GM12878 (cell line): ENCODE data around the gene NEDD8. TPM values are rescaled to one million over a fixed set of nuclear protein-coding genes. Genes with fewer than 3 reads are reported as not detected.

ENCODE experiments used
- ATAC-seq: fragments of 200-7000 bp; cut with Tn5 transposase; 3 replicates; pipeline ENCODE4 v1.9.1; 2020; ENCODE audit warnings: mild to moderate bottlenecking, moderate library complexity
- BruUV-seq: library from RNA; stranded (reverse); fragments of 400-500 nt; replicated peaks from 2 replicates; lab custom pipeline; 2021; lab: Mats Ljungman, UMichigan
- CTCF ChIA-PET: fragments of 300-600 bp; sonication (Branson Sonifier 250); formaldehyde crosslinking; extraction: SDS; loops from one replicate; lab custom pipeline; 2021; ENCODE audit warnings: inconsistent platforms; lab: Yijun Ruan, JAX
- POLR2A ChIA-PET: fragments of 350-600 bp; formaldehyde crosslinking; extraction: SDS; loops from one replicate; lab custom pipeline; 2021; ENCODE audit warnings: inconsistent platforms; lab: Charles Lee
- RAD21 ChIA-PET: fragments of 300-600 bp; sonication (Branson Sonifier 250); formaldehyde crosslinking; loops from one replicate; lab custom pipeline; 2023; ENCODE audit warnings: antibody characterized with exemption; ENCODE audit not compliant: unreplicated experiment; lab: Charles Lee
- SMC1A ChIA-PET: fragments of 300-600 bp; sonication (Branson Sonifier 250); formaldehyde crosslinking; loops from one replicate; lab custom pipeline; 2023; ENCODE audit not compliant: unreplicated experiment, uncharacterized antibody; lab: Charles Lee
- DNase-seq: peaks from one replicate; pipeline ENCODE4 v3.0.0-alpha.2; 2011; ENCODE audit warnings: low read depth, low spot score
- FAIRE-seq: peaks from 3 replicates; lab custom pipeline; 2011; peaks lifted over from hg19 to GRCh38; lab: Jason Lieb, UNC
- H2AFZ ChIP-seq: 2 replicates; pipeline ENCODE4 v1.6.0; 2011; ENCODE audit warnings: low read depth, low read length, control low read depth; ENCODE audit not compliant: control insufficient read depth
- H3K27ac ChIP-seq: 2 replicates; pipeline ENCODE4 v1.5.1; 2011; ENCODE audit warnings: control low read depth; ENCODE audit not compliant: control insufficient read depth, insufficient read depth
- H3K27me3 ChIP-seq, 2 experiments: replicated peaks in 1 of 2; 2 replicates each; pipeline versions ENCODE4 v1.6.0 to v1.6.1; 2011; ENCODE audit warnings: low read length in 1 of 2; ENCODE audit not compliant: control insufficient read depth in 2 of 2, insufficient read depth in 2 of 2
- H3K36me3 ChIP-seq, 2 experiments: 2 replicates each; pipeline ENCODE4 v1.5.1; 2011; ENCODE audit warnings: low read length in 1 of 2; ENCODE audit not compliant: control insufficient read depth in 2 of 2, insufficient read depth in 2 of 2
- H3K4me1 ChIP-seq: 2 replicates; pipeline ENCODE4 v1.6.1; 2011; ENCODE audit warnings: mild to moderate bottlenecking, low read length, moderate library complexity, mixed read lengths; ENCODE audit not compliant: control insufficient read depth, insufficient read depth
- H3K4me2 ChIP-seq: 2 replicates; pipeline ENCODE4 v1.6.0; 2011; ENCODE audit warnings: control low read depth; ENCODE audit not compliant: control insufficient read depth, insufficient read depth
- H3K4me3 ChIP-seq: fragments of 200-600 bp; sonication (generic); 2 replicates; pipeline ENCODE4 v1.5.1; 2016
- H3K79me2 ChIP-seq: 2 replicates; pipeline ENCODE4 v1.6.0; 2011; ENCODE audit warnings: low read length; ENCODE audit not compliant: control insufficient read depth, insufficient read depth
- H3K9ac ChIP-seq: 2 replicates; pipeline ENCODE4 v1.8.0; 2011; ENCODE audit warnings: low read length, control low read depth, mixed read lengths; ENCODE audit not compliant: control insufficient read depth, insufficient read depth
- H3K9me3 ChIP-seq: replicated peaks from 3 replicates; pipeline ENCODE4 v1.5.1; 2011; ENCODE audit warnings: mild to moderate bottlenecking, low read length; ENCODE audit not compliant: control insufficient read depth, insufficient read depth
- H4K20me1 ChIP-seq: 2 replicates; pipeline ENCODE4 v1.6.0; 2011; ENCODE audit not compliant: control insufficient read depth, insufficient read depth
- CBX5 ChIP-seq: sonication (generic); IDR thresholded peaks from 2 replicates; pipeline ENCODE4 v1.6.1; 2016; ENCODE audit warnings: low read depth, moderate library complexity, mild to moderate bottlenecking, inconsistent platforms
- CHD4 ChIP-seq: fragments of 200-600 bp; sonication (generic); IDR thresholded peaks from 2 replicates; pipeline ENCODE4 v1.6.1; 2016; ENCODE audit warnings: mild to moderate bottlenecking
- HDGF ChIP-seq: fragments of 450-650 bp; IDR thresholded peaks from 2 replicates; pipeline ENCODE4 v1.6.1; 2016; ENCODE audit warnings: antibody characterized with exemption
- USF2 ChIP-seq: IDR thresholded peaks from 2 replicates; pipeline ENCODE4 v1.6.1; 2011; ENCODE audit warnings: low read depth, low read length, improper control_type of control experiment, borderline replicate concordance
- WGBS: methylation state at CpG from one replicate; pipeline ENCODE4 v1.1.6; 2016; ENCODE audit warnings: low lambda C conversion rate; ENCODE audit not compliant: insufficient replicate concordance, insufficient coverage; ENCODE audit errors: missing lambda C conversion rate; 5-methylcytosine and 5-hydroxymethylcytosine counted together
- in situ Hi-C: fragments of 300-500 bp; cut with MboI; formaldehyde crosslinking; loops from 9 replicates; pipeline ENCODE4 v1.14.3; 2018; ENCODE audit warnings: mixed read lengths
- intact Hi-C: fragments of 100-400 bp; cut with micrococcal nuclease; formaldehyde crosslinking; loops from one replicate; pipeline ENCODE4 v1.14.2; 2022; ENCODE audit not compliant: unreplicated experiment
- polyA plus RNA-seq, 11 experiments: library from polyadenylated mRNA; depleted of rRNA in 4 of 11; unstranded in 6 of 11; stranded (reverse) in 5 of 11; fragments of >200 nt; fragmentation: Nextera tagmentation in 4 of 11; fragmentation: Illumina TruSeq in 1 of 11; extraction: Ambion mirVana in 4 of 11; extraction: Trizol in 1 of 11; gene quantifications; 1 replicate in 1 of 11; 2 replicates in 10 of 11; pipeline versions ENCODE4 v1.2.1 to v1.2.3, GENCODE V29; 2011 to 2016; ENCODE audit warnings: inconsistent platforms in 2 of 11, missing spikeins in 2 of 11, low read depth in 1 of 11
- total RNA-seq, 4 experiments: library from RNA; depleted of rRNA in 3 of 4; stranded (reverse); fragments of >200 nt in 3 of 4; fragmentation: Illumina TruSeq in 1 of 4; extraction: Trizol in 1 of 4; gene quantifications; 2 replicates each; pipeline versions ENCODE4 v1.2.1 to v1.2.3, GENCODE V29; 2013 to 2021

NEDD8 gene
- total and polyA plus RNA-seq, 10 of the 15 experiments (the other 5 are each of a cell fraction or from before 2014, with no cell fraction given), result 164 to 991 (median 300) TPM

GRCh38 chr14:24270537-24271133 lies 38.5 kb upstream of the NEDD8 start:
- Histone ChIP-seq H2AFZ (peak overlapping the region; percentile 91), H3K9me3 (no peaks in the 10 kb centered on the region), H3K27me3 (no peaks in the 10 kb centered on the region), H3K9ac (peak overlapping the region; percentile 99), H3K4me3 (peak overlapping the region; percentile 88), H3K4me1 (peaks cover 25% of the 10 kb centered on the region), H3K27ac (peak overlapping the region; percentile 99), H4K20me1 (no peaks in the 10 kb centered on the region), H3K4me2 (peak overlapping the region; percentile 35), H3K79me2 (peaks cover 13% of the 10 kb centered on the region), H3K36me3 (peaks cover 3 to 18% of the 10 kb centered on the region in 2 experiments; a peak in 3 of 4 replicates)
- 3% methylated on average over 13 of the region's 13 CpGs for WGBS
- in situ Hi-C loops, result no loop called here
- ATAC-seq (peak; percentile 14), DNase-seq (no peak), FAIRE-seq (no peak)
- CTCF ChIA-PET, result interaction anchor here (0.6 to 17.1 kb wide), 18 partner anchors 9 to 160 kb away, joined by 3 to 269 read pairs (median 4); partner anchors contain the start of genes CBLN3, CHMP4A, CIDEB and DHRS1
- no TSS peak for BruUV-seq
- RAD21 ChIA-PET, result interaction anchor here (1.0 to 5.6 kb wide), 11 partner anchors 9 to 124 kb away, joined by 3 to 59 read pairs (median 7); partner anchors contain the start of genes CIDEB, IPO4, IRF9 and PSME2
- SMC1A ChIA-PET, result interaction anchor here (1.0 to 8.9 kb wide), 14 partner anchors 9 to 172 kb away, joined by 3 to 141 read pairs (median 5); partner anchors contain the start of genes DCAF11, DHRS1, IPO4 and NOP9
- POLR2A ChIA-PET, result interaction anchor here (0.5 to 10.9 kb wide), 15 partner anchors 9 to 160 kb away, joined by 3 to 171 read pairs (median 5); partner anchors contain the start of genes DHRS1, MDP1, NOP9 and PSME1
- TF ChIP-seq HDGF, result 0 out of 2 replicates have a peak, but pooled peaks have one; percentile 53
- no peak for TF ChIP-seq USF2
- TF ChIP-seq CBX5, result no peak
- no peak for TF ChIP-seq CHD4
- intact Hi-C loops, result loop anchor here (1.0 to 2.0 kb wide), 4 partner anchors 23 to 54 kb away; partner anchors contain the start of genes MDP1 and TINF2
